IMR-90 (cell line): ENCODE measurements around the gene FSIP2. TPM values are rescaled to one million over a fixed set of nuclear protein-coding genes. Genes with fewer than 3 reads are reported as not detected.

ENCODE experiments used
- ATAC-seq: fragments of 200-7000 bp; cut with Tn5 transposase; 2 replicates; pipeline ENCODE4 v1.9.1; 2020; ENCODE audit warnings: low read depth, mild to moderate bottlenecking, moderate library complexity
- BruUV-seq: library from RNA; stranded (reverse); fragments of 400-500 nt; replicated peaks from 2 replicates; lab custom pipeline; 2021; lab: Mats Ljungman, UMichigan
- CTCF ChIA-PET: fragments of 300-600 bp; formaldehyde crosslinking; extraction: SDS; loops from one replicate; lab custom pipeline; 2021; ENCODE audit warnings: antibody characterized with exemption; lab: Yijun Ruan, JAX
- POLR2A ChIA-PET: fragments of 300-600 bp; sonication (Branson Sonifier 250); formaldehyde crosslinking; loops from one replicate; lab custom pipeline; 2022; ENCODE audit warnings: antibody characterized with exemption; ENCODE audit not compliant: unreplicated experiment; lab: Charles Lee
- DNase-seq: peaks from one replicate; pipeline ENCODE4 v3.0.0; 2013
- H2AFZ ChIP-seq: replicated peaks from 2 replicates; pipeline ENCODE3; 2013; ENCODE audit warnings: low read length, mild to moderate bottlenecking; ENCODE audit not compliant: poor library complexity
- H2AK5ac ChIP-seq: 2 replicates; pipeline ENCODE4 v1.6.1; 2013; ENCODE audit warnings: low read depth, low read length, inconsistent platforms
- H2AK9ac ChIP-seq: replicated peaks from 2 replicates; pipeline ENCODE3; 2013; ENCODE audit warnings: mild to moderate bottlenecking, low read depth, low read length, moderate library complexity; ENCODE audit not compliant: poor library complexity
- H2BK120ac ChIP-seq: 2 replicates; pipeline ENCODE4 v1.6.1; 2013; ENCODE audit warnings: low read depth, low read length, inconsistent platforms
- H2BK15ac ChIP-seq: 3 replicates; pipeline ENCODE4 v1.6.1; 2013; ENCODE audit warnings: low read depth, low read length, inconsistent platforms
- H2BK20ac ChIP-seq: 2 replicates; pipeline ENCODE4 v1.6.1; 2013; ENCODE audit warnings: low read depth, mild to moderate bottlenecking, inconsistent platforms, low read length, moderate library complexity
- H2BK5ac ChIP-seq: 2 replicates; pipeline ENCODE4 v1.6.1; 2013; ENCODE audit warnings: mild to moderate bottlenecking, low read depth, low read length, inconsistent platforms; ENCODE audit not compliant: poor library complexity, severe bottlenecking
- H3K14ac ChIP-seq: replicated peaks from 2 replicates; pipeline ENCODE4 v1.6.1; 2013; ENCODE audit warnings: low read depth, low read length, inconsistent platforms
- H3K18ac ChIP-seq: 2 replicates; pipeline ENCODE4 v1.6.1; 2013; ENCODE audit warnings: low read depth, low read length, control low read depth
- H3K23ac ChIP-seq: 2 replicates; pipeline ENCODE4 v1.6.1; 2013; ENCODE audit warnings: low read depth, low read length, inconsistent platforms
- H3K27ac ChIP-seq: 2 replicates; pipeline ENCODE4 v1.5.1; 2013; ENCODE audit warnings: mild to moderate bottlenecking, control low read depth, low read length; ENCODE audit not compliant: insufficient read depth
- H3K27me3 ChIP-seq: 2 replicates; pipeline ENCODE4 v1.6.1; 2013; ENCODE audit warnings: low read length; ENCODE audit not compliant: control insufficient read depth, insufficient read depth
- H3K36me3 ChIP-seq: 2 replicates; pipeline ENCODE4 v1.6.1; 2013; ENCODE audit warnings: low read length, mixed read lengths; ENCODE audit not compliant: control insufficient read depth, insufficient read depth
- H3K4ac ChIP-seq: 2 replicates; pipeline ENCODE4 v1.6.1; 2013; ENCODE audit warnings: low read depth, low read length, inconsistent platforms
- H3K4me1 ChIP-seq: 2 replicates; pipeline ENCODE4 v1.6.1; 2013; ENCODE audit warnings: low read length, mixed read lengths; ENCODE audit not compliant: control insufficient read depth, insufficient read depth
- H3K4me2 ChIP-seq: 2 replicates; pipeline ENCODE4 v1.6.1; 2013; ENCODE audit warnings: low read depth, mild to moderate bottlenecking, control low read depth, low read length, moderate library complexity
- H3K4me3 ChIP-seq: 2 replicates; pipeline ENCODE4 v1.5.1; 2013; ENCODE audit warnings: low read depth, mild to moderate bottlenecking, control low read depth, low read length, moderate library complexity; ENCODE audit not compliant: insufficient read depth
- H3K56ac ChIP-seq: 2 replicates; pipeline ENCODE4 v1.6.1; 2013; ENCODE audit warnings: low read length, inconsistent platforms; ENCODE audit not compliant: insufficient read depth; ENCODE audit errors: extremely low read depth
- H3K79me1 ChIP-seq, 2 experiments: 2 replicates each; pipeline ENCODE4 v1.6.1; 2013; ENCODE audit warnings: low read length in 2 of 2, inconsistent platforms in 1 of 2, low read depth in 1 of 2
- H3K9ac ChIP-seq: 2 replicates; pipeline ENCODE4 v1.6.1; 2013; ENCODE audit warnings: low read depth, low read length, control low read depth
- H3K9me1 ChIP-seq: 2 replicates; pipeline ENCODE4 v1.6.1; 2013; ENCODE audit warnings: low read length, inconsistent platforms; ENCODE audit not compliant: insufficient read depth
- H3K9me3 ChIP-seq: 2 replicates; pipeline ENCODE4 v1.6.1; 2013; ENCODE audit warnings: low read length; ENCODE audit not compliant: control insufficient read depth, insufficient read depth
- H4K20me1 ChIP-seq: 2 replicates; pipeline ENCODE4 v1.6.1; 2013; ENCODE audit warnings: low read length, inconsistent platforms; ENCODE audit not compliant: insufficient read depth
- H4K5ac ChIP-seq: 2 replicates; pipeline ENCODE4 v1.6.1; 2013; ENCODE audit warnings: mild to moderate bottlenecking, low read depth, low read length, control low read depth
- H4K8ac ChIP-seq, 2 experiments: 2 replicates each; pipeline ENCODE4 v1.6.1; 2013; ENCODE audit warnings: low read depth in 2 of 2, low read length in 2 of 2, control low read depth in 1 of 2, inconsistent platforms in 1 of 2
- H4K91ac ChIP-seq: 2 replicates; pipeline ENCODE4 v1.6.1; 2013; ENCODE audit warnings: low read depth, low read length, inconsistent platforms; ENCODE audit not compliant: insufficient read depth
- BHLHE40 ChIP-seq: fragments of 150-350 bp; IDR thresholded peaks from 2 replicates; pipeline ENCODE4 v1.6.1; 2016; ENCODE audit warnings: mild to moderate bottlenecking, low read depth, low read length
- CEBPB ChIP-seq: IDR thresholded peaks from 2 replicates; pipeline ENCODE4 v1.6.1; 2012; ENCODE audit warnings: low read depth, low read length, improper control_type of control experiment
- CTCF ChIP-seq: conservative IDR thresholded peaks from 2 replicates; pipeline ENCODE4 v1.5.1; 2012; ENCODE audit warnings: mild to moderate bottlenecking, low read depth, low read length, improper control_type of control experiment
- ELK1 ChIP-seq: fragments of 150-350 bp; IDR thresholded peaks from 2 replicates; pipeline ENCODE4 v1.6.1; 2016; ENCODE audit warnings: low read depth, mild to moderate bottlenecking, low read length, moderate library complexity, borderline replicate concordance
- FOS ChIP-seq: fragments of 150-350 bp; IDR thresholded peaks from 2 replicates; pipeline ENCODE4 v1.6.1; 2016; ENCODE audit warnings: low read depth, low read length
- MAFK ChIP-seq: IDR thresholded peaks from 2 replicates; pipeline ENCODE4 v1.6.1; 2012; ENCODE audit warnings: low read depth, low read length, improper control_type of control experiment
- MAZ ChIP-seq: IDR thresholded peaks from 2 replicates; pipeline ENCODE4 v1.6.1; 2012; ENCODE audit warnings: low read depth, mild to moderate bottlenecking, low read length, improper control_type of control experiment, moderate library complexity, borderline replicate concordance
- MXI1 ChIP-seq: IDR thresholded peaks from 2 replicates; pipeline ENCODE4 v1.6.1; 2012; ENCODE audit warnings: low read depth, mild to moderate bottlenecking, low read length, moderate library complexity, borderline replicate concordance
- NFE2L2 ChIP-seq: fragments of 150-350 bp; IDR thresholded peaks from 2 replicates; pipeline ENCODE4 v1.6.1; 2016; ENCODE audit warnings: low read depth, mild to moderate bottlenecking, low read length
- POLR2A ChIP-seq: IDR thresholded peaks from 2 replicates; pipeline ENCODE4 v1.6.1; 2012; ENCODE audit warnings: mild to moderate bottlenecking, low read depth, low read length
- RAD21 ChIP-seq: IDR thresholded peaks from 2 replicates; pipeline ENCODE4 v1.6.1; 2012; ENCODE audit warnings: low read length, improper control_type of control experiment
- RCOR1 ChIP-seq: IDR thresholded peaks from 2 replicates; pipeline ENCODE4 v1.6.1; 2012; ENCODE audit warnings: mild to moderate bottlenecking, low read length, improper control_type of control experiment; ENCODE audit not compliant: insufficient replicate concordance
- SMC3 ChIP-seq: fragments of 150-350 bp; IDR thresholded peaks from 2 replicates; pipeline ENCODE4 v1.6.1; 2016; ENCODE audit warnings: low read depth, mild to moderate bottlenecking, antibody characterized with exemption, low read length, moderate library complexity
- USF2 ChIP-seq: fragments of 150-350 bp; IDR thresholded peaks from 2 replicates; pipeline ENCODE4 v1.6.1; 2017; ENCODE audit warnings: mild to moderate bottlenecking, antibody characterized with exemption, low read length, low read depth
- dilution Hi-C: fragments of 300-500 bp; cut with HindIII; formaldehyde crosslinking; loops from one replicate; pipeline ENCODE4 v1.14.3; 2018; ENCODE audit warnings: low sequenced_read_pairs; ENCODE audit not compliant: unreplicated experiment
- in situ Hi-C: fragments of 300-500 bp; cut with MboI; formaldehyde crosslinking; loops from 3 replicates; pipeline ENCODE4 v1.14.3; 2019; ENCODE audit warnings: low sequenced_read_pairs, inconsistent platforms, mixed read lengths
- intact Hi-C: fragments of 100-400 bp; cut with micrococcal nuclease; formaldehyde crosslinking; loops from 2 replicates; pipeline ENCODE4 v1.10.0; 2022
- polyA plus RNA-seq, 3 experiments: library from polyadenylated mRNA; depleted of rRNA; stranded (reverse); fragments of >200 nt; gene quantifications; 2 replicates each; pipeline ENCODE4 v1.2.3, GENCODE V29; 2012; ENCODE audit warnings: low replicate concordance in 1 of 3
- total RNA-seq: library from RNA; depleted of rRNA; stranded (reverse); fragments of >200 nt; gene quantifications from 2 replicates; pipeline ENCODE4 v1.2.3, GENCODE V29; 2012

FSIP2 gene
- total and polyA plus RNA-seq, 2 of the 4 experiments (the other 2 are of a cell fraction) = under 0.01 to 0.02 TPM

GRCh38 chr2:185825557-185825956, 87.0 kb downstream of the FSIP2 start:
- Histone ChIP-seq H3K27me3 (no peaks in the 10 kb centered on the region), H2BK15ac (no peak overlapping the region), H3K79me1 (no peaks in the 10 kb centered on the region), H4K8ac (no peak overlapping the region), H3K4me3 (no peak overlapping the region), H2AFZ (no peak overlapping the region), H2AK9ac (no peak overlapping the region), H3K4me1 (no peaks in the 10 kb centered on the region), H3K23ac (no peak overlapping the region), H4K5ac (no peak overlapping the region), H3K18ac (no peak overlapping the region), H3K14ac (no peak overlapping the region), H2AK5ac (no peak overlapping the region), H2BK20ac (no peak overlapping the region), H2BK120ac (no peak overlapping the region), H3K27ac (no peak overlapping the region), H3K56ac (no peak overlapping the region), H3K36me3 (no peaks in the 10 kb centered on the region), H4K91ac (no peak overlapping the region), H3K9me3 (no peaks in the 10 kb centered on the region; the same call in 1 of the 2 replicates), H3K4ac (no peak overlapping the region), H3K9me1 (no peaks in the 10 kb centered on the region), H3K9ac (no peak overlapping the region), H2BK5ac (no peak overlapping the region), H3K4me2 (no peak overlapping the region), H4K20me1 (no peaks in the 10 kb centered on the region)
- no TSS peak for BruUV-seq
- intact Hi-C loops (no loop called here), in situ Hi-C loops (no loop called here), dilution Hi-C loops (no loop called here)
- POLR2A ChIA-PET = no interaction called here
- TF ChIP-seq POLR2A = no peak
- TF ChIP-seq RCOR1 = no peak
- no peak for TF ChIP-seq RAD21
- no peak for TF ChIP-seq MXI1
- TF ChIP-seq CEBPB = no peak
- no peak for TF ChIP-seq USF2
- TF ChIP-seq ELK1 = no peak
- no peak for TF ChIP-seq CTCF
- no peak for TF ChIP-seq MAZ
- TF ChIP-seq MAFK = no peak
- TF ChIP-seq SMC3 = no peak
- no peak for TF ChIP-seq FOS
- no peak for TF ChIP-seq NFE2L2
- TF ChIP-seq BHLHE40 = no peak
- ATAC-seq = no peak
- no peak for DNase-seq
- CTCF ChIA-PET = no interaction called here
